HG03571 (cell line): ENCODE data around the gene ERVH48-1.
A peak's percentile ranks its signal among the peaks of the same experiment; 100 is the strongest.
"Not testable (repeated sequence)": the region's sequence is repeated elsewhere in the genome, so short reads cannot be mapped to it uniquely, and the experiment has no call there.

ENCODE experiments used
- ATAC-seq: cut with Tn5 transposase; IDR thresholded peaks from one replicate; pipeline ENCODE4 v1.9.1; 2021; ENCODE audit not compliant: unreplicated experiment

Gene ERVH48-1

GRCh38 chr21:42925114-42925926 lies at the start of gene ERVH48-1:
Gene ERVH48-1 (minus strand): TSS chr21:42925630. CDS start chr21:42919006, 6,624 bp downstream.
- no peak for ATAC-seq

DNA sequence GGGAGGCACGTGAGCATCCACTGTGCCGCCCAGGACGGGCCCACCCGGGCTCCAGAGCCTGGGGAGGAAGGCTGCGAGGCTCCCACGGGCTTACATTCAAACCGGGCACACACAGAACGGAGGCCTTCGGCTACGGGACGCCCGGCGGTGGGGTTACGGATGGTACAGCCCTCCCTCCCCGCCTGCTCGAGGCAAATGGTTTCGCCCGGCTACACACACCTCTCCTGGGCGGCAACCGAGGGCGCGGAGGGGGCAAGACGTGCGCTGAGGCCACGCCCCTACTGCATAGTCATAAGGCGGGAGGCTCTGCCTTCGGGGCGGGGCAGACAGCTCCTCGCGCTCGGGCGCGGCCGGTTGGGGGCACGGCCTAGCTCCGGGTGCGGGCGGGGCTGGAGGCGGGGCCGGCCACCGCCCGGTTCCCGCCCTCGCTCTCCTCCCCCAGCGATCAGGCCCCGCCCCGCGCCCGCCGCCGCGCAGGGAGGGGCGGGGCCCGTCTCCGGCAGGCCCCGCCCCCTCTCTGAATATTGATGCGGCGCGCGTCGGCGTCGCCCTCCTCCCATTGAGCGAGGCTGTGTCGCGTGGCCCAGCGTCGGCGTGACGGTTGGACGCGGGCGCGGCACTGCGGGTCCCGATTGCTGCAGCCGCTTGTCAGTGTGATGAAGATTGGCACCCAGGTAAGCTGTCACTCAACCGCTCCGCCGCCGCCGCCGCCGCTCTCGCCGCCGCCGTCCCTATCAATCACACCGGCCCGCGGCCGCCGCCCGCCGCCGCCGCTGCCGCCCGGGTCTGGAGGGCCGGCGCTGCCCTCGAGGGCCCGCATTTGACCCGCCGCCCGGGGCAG lies 48.8 kb upstream of the ERVH48-1 start, which contains the start of gene PKNOX1:
TSS of gene PKNOX1 (plus strand) at position 572 of the 841 bp plus-strand sequence. CDS start 29,820 bp downstream, outside the sequence.
- peak; percentile 71 for ATAC-seq

DNA sequence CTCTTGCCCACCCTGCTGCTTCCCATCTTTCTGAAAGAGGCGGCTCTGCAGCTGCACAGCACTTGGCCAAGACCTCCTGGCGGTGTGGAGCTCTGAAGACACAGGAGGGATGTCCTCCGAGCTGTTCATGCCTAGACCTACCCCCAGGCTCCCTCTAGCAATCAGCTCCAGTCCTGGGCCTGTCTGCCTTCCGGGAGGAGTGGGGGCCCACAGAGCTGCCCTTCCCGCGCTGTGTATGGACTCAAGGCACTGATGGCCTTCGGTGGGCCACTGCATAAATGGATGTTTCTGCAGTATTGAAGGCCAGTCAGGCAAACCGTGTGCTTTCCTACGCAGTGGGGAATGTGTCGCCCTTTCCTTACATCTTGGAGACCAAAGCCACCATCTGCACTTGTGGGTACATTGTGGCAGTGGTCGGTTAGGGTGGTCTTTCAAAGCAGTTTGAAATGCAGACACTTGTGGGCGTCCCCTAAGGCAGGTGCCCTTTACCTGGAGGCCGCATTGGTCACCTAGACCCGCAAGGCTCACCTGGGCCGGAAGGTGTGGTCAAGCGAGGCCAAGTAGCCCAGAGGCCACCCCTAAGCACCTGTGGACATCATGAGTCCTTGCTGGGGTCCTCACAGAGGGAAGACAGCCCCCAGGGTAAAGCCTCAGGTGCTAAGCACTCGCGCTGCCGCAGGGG lies 48.0 kb upstream of the ERVH48-1 start:
- no peak for ATAC-seq

GRCh38 chr21:42971897-42972275 lies 46.5 kb upstream of the ERVH48-1 start:
- no peak for ATAC-seq

DNA sequence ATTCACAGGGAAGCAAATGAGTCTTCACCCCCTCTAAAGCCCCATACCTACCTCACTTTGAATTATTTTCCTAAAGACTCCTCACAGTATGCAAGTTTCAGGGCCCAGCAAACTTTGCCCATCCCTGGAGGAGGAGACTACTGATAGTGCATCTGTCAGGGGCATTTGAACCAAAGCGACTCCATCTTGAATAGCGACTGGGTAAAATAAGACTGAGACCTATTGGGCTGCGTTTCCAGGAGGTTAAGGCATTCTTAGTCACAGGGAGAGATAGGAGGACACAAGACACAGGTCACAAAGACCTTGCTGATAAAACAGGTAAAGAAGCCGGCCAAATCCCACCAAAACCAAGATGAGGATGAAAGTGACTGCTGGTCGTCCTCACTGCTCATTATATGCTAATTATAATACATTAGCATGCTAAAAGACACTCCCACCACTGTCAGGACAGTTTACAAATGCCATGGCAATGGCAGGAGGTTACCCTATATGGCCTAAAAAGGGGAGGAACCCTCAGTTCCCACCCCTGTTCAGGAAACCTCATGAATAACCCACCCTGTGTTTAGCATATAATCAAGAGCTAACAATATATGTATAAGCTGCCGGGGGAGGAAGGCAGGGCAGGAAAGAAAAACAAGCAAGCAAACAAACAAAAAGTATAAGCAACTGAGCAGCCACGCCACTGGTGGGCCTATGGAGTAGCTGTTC lies 45.7 kb upstream of the ERVH48-1 start:
- ATAC-seq = no peak

DNA sequence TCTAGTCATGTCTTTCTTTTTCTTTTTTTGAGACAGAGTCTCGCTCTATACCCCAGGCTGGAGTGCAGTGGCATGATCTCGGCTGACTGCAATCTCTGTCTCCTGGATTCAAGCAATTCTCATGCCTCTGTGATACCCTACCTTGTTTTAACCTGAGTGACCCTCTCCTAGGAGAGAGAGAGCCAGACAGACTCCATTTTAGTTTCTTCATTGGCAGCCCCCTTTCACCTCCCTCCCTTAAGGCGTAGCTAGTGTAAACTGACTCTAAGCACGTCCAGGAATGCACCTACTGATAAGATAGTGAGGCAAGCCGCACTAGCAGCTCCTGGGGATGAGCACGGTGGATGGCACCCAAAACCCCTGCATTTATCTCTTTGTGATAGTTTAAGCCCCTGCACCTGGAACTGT lies 43.8 kb upstream of the ERVH48-1 start:
- no peak for ATAC-seq

GRCh38 chr21:42967616-42968015 lies 42.2 kb upstream of the ERVH48-1 start:
- ATAC-seq = not testable (repeated sequence)

DNA sequence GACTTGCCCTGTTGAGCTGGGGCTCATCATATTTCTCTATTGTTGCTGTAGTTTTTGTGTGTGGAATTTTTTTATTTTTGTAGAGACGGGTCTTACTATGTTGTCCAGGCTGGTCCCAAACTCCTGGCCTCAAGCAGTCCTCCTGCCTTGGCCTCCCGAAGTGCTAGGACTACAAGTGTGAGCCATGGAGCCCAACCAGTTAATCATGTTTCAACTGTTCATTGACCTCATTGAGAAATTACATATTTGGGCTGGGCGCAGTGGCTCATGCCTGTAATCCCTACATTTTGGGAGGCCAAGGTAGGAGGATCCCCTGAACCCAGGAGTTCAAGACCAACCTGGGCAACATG lies 39.8 kb upstream of the ERVH48-1 start:
- no peak for ATAC-seq

DNA sequence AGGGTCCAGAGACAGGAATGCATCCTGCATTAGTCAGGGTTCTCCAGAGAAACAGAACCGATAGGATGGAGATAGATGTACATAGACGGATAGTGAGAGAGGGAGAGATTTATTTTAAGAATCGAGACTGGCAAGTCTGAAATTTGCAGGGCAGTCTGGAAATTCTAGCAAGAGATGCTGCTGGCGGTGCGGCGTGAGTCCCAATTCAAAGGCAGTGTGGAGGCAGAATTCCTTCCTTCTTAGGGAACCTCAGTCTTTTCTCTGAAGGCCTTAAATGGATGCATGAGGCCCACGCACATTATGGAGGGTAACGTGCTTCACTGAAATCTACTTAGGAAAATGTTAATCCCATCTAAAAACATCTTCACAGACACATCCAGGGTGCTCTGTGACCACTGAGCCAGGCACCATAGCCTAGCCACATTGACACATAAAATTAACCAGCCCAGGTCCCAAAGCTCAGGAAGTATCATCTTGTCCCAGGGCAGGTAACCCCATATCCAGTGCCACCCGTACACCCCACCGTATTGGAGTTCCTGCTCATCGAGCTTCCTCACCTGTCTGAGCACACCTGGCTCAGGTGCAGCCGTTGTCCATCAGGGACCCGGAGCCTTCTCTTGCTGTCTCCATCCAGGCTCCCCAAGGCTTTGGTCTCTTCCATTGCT lies 39.2 kb upstream of the ERVH48-1 start:
- no peak for ATAC-seq

DNA sequence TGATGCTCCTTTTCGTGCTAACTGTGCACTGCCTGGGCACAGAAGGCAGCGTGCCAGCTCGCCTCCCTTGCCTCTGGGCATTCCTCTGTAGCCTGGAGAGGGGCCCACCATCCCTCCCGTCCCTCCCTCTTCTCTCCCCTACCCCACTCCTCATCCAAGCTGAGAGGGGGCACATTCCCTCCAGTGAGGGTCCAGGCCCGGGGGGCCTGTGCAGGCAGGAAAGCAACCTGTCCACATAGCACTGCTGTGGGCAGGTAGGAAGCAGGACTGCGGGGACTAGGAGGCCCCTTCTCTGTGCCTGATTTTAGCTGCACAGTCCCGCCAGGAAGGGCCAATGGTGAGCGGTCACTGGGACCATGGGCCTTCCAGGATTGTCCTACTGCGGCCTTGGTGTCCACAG lies 38.7 kb upstream of the ERVH48-1 start:
- no peak for ATAC-seq

GRCh38 chr21:42962380-42963007 lies 37.1 kb upstream of the ERVH48-1 start:
- no peak for ATAC-seq

DNA sequence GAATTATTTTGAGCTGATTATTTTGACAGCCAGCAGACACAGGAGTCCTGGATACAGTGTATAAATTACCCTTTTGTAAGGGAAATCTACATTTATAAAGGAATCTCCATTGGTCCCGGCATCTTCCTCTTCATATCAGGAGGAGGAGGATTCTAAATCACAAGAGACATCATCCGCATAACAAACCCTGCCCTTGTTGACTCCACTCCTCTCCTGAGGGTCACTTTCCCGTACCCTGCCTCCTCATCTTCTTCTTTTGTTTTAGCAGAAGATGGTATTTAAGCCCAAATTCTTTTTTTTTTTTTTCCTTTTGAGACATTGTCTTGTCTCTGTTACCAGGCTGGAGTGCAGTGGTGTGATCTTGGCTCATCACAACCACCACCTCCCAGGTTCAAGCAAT lies 34.3 kb upstream of the ERVH48-1 start:
- no peak for ATAC-seq

DNA sequence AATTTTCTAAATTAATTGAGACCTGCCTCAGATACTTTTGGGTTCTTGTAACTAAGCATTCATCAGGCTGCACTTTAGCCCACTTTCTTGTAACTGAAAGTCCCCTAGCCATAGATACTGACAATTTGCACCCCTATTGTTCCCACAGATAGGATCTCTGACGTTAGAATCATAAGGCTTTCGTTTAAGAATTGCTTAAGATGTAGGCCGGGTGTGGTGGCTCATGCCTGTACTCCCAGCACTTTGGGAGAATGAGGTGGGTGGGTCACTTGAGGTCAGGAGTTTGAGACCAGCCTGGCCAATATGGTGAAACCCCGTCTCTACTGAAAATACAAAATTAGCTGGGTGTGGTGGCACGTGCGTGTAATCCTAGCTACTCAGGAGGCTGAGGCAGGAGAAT lies 32.7 kb upstream of the ERVH48-1 start:
- not testable (repeated sequence) for ATAC-seq

DNA sequence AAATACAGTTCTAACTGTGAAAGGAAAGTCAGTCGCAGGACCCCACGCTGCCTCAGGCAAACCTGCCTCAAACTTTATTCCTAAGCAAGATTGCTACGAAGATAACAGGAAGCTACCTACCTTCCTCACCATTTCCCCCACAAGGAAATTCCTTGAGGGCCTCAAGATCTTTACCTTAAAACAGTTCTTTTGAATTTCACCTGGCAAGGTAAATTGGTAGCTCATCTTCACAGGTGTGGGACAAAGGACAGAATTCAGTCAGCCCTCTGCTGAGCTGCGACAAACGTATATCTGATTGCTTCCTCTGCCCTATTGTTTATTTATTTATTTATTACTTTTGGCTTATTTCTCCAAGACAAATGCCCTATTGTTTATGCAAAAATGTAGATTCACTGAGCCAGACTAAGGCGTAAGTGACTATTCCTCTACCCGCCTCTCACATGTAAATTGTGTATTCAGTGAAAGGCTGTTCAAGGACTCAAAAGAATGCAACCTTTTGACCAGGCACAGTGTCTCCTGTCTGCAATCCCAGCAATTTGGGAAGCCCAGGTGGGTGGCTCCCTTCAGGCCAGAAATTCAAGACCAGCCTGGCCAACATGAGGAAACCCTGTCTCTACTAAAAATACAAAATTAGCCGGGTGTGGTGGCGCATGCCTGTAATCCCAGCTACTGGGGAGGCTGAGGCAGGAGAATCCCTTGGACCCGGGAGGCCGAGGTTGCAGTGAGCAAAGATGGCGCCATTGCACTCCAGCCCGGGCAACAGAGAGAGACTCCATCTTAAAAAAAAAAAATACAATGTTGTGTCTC lies 31.6 kb upstream of the ERVH48-1 start:
- peak; percentile 71 for ATAC-seq

- not testable (repeated sequence) for ATAC-seq
Observed at GRCh38 chr21:42951193-42951592, 25.8 kb upstream of the ERVH48-1 start.

GRCh38 chr21:42949094-42949755 lies 23.8 kb upstream of the ERVH48-1 start:
- not testable (repeated sequence) for ATAC-seq

GRCh38 chr21:42942244-42942643 lies 16.8 kb upstream of the ERVH48-1 start:
- no peak for ATAC-seq

DNA sequence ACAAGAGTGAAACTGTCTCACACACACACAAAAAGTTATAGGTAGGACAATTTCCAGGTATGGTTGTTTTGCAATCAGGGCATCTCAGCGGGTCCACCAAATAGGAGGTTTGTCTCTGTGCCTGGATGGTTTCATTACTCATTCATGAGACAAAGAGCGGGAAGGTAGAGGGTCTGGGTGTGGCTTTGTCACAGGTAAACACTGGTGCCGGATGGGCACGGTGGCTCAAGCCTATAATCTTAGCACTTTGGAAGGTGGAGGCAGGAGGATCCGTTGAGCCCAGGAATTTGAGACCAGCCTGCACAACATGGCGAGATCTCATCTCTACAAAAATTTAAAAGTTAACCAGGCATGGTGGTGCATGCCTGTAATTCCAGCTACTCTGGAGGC lies 16.3 kb upstream of the ERVH48-1 start:
- no peak for ATAC-seq
